ENCODE results near the gene RBCK1. TPM values are rescaled to one million over a fixed set of nuclear protein-coding genes. Genes with fewer than 3 reads are reported as not detected.

Gene RBCK1
- total RNA-seq, 2 donors from 2014 or later, result 84.0 to 102 TPM

DNA sequence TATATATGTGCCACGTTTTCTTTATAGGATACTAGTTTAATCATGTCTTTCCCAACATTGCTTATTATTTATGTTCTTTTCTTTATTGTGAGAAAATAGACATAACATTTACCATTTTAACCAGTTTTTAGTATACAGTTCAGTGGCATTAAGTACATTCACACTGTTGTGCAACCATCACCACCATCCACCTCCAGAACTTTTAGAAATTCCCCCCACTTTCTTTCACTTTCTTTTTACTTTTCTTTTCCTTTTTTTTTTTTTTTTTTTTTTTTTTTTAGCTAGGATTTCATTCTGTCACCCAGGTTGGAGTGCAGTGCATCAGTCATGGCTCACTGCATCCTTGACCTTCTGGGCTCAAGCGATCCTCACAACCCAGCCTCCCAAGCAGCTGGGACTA is 18.5 kb downstream of the RBCK1 start:
- Histone ChIP-seq H3K27ac (no peak overlapping the region), H3K4me3 (no peak overlapping the region), H3K4me1 (ENCODE audit: control insufficient read depth in 1 of 2, low read depth in 2 of 2) (no peaks in the 10 kb centered on the region), H3K36me3 (peaks cover 46% of the 10 kb centered on the region), H3K27me3 (replicated peaks; ENCODE audit: insufficient read depth) (no peaks in the 10 kb centered on the region), H3K9me3 (no peaks in the 10 kb centered on the region)
- no peak for TF ChIP-seq CTCF (IDR thresholded peaks at IDR 0.05)
- ATAC-seq (ENCODE audit: insufficient number of reproducible peaks, low FRiP score, low read depth), result no peak
- DNase-seq (ENCODE audit: low spot score), result no peak

DNA sequence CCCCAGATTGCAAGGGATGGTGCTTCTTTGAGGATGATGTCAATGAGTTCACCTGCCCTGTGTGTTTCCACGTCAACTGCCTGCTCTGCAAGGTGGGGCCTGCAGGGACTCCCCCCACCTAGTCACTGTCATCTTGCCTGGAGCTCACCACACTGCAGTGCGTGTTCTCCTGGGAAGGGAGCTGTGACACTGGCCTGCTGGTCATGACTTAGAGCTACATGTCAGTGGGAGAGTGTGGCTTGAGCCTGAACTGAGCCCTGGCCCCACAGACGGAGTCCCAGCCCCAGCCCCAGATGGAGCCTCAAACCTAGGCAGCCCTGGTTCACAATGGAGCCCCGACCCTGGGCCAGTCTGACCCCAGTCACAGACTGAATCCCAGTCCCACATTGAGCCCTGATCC is 19.3 kb downstream of the RBCK1 start:
- TF ChIP-seq CTCF (IDR thresholded peaks at IDR 0.05), result no peak
- Histone ChIP-seq H3K9me3 (no peaks in the 10 kb centered on the region), H3K4me1 (ENCODE audit: control insufficient read depth in 1 of 2, low read depth in 2 of 2) (no peaks in the 10 kb centered on the region), H3K27me3 (replicated peaks; ENCODE audit: insufficient read depth) (no peaks in the 10 kb centered on the region), H3K4me3 (no peak overlapping the region), H3K27ac (no peak overlapping the region), H3K36me3 (peaks cover 38% of the 10 kb centered on the region)
- ATAC-seq (ENCODE audit: insufficient number of reproducible peaks, low FRiP score, low read depth) (no peak), DNase-seq (ENCODE audit: low spot score) (no peak)

GRCh38 chr20:427849-428657 is 20.0 kb downstream of the RBCK1 start:
- H3K4me1 ChIP-seq (ENCODE audit: control insufficient read depth in 1 of 2, low read depth in 2 of 2), result no peaks in the 10 kb centered on the region
- H3K36me3 ChIP-seq, result peaks cover 32% of the 10 kb centered on the region
- DNase-seq (ENCODE audit: low spot score), result no peak
- H3K27ac ChIP-seq, result no peak overlapping the region
- TF ChIP-seq CTCF (IDR thresholded peaks at IDR 0.05), result no peak
- H3K27me3 ChIP-seq (replicated peaks; ENCODE audit: insufficient read depth), result no peaks in the 10 kb centered on the region
- H3K4me3 ChIP-seq, result no peak overlapping the region
- no peaks in the 10 kb centered on the region for H3K9me3 ChIP-seq
- no peak for ATAC-seq (ENCODE audit: insufficient number of reproducible peaks, low FRiP score, low read depth)

DNA sequence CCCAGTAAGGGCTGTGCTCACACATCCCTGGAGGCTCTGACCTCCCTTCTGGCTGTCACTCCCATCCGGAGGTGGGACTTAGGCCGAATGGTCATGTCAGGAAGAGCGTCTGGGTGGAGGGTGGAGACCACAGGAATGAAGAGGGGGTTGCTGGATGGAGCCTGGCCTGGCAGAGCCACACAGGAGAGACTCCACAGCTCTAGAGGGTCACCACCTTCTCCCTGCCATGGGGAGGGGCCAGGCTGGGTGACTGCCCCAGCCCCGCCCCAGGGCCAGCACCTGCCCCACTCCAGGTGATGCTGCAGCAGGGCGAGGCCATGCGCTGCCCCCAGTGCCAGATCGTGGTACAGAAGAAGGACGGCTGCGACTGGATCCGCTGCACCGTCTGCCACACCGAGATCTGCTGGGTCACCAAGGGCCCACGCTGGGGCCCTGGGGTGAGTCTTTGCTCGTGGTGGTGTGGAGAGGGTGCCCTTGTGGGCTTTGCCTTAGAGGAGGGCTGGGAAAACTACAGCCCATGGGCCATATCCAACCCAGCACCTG is 20.6 kb downstream of the RBCK1 start:
- ATAC-seq (ENCODE audit: insufficient number of reproducible peaks, low FRiP score, low read depth) (no peak), DNase-seq (ENCODE audit: low spot score) (no peak)
- Histone ChIP-seq H3K4me1 (ENCODE audit: control insufficient read depth in 1 of 2, low read depth in 2 of 2) (no peaks in the 10 kb centered on the region), H3K9me3 (no peaks in the 10 kb centered on the region), H3K36me3 (peaks cover 28% of the 10 kb centered on the region), H3K4me3 (no peak overlapping the region), H3K27me3 (replicated peaks; ENCODE audit: insufficient read depth) (no peaks in the 10 kb centered on the region), H3K27ac (no peak overlapping the region)
- TF ChIP-seq CTCF (IDR thresholded peaks at IDR 0.05), result no peak

DNA sequence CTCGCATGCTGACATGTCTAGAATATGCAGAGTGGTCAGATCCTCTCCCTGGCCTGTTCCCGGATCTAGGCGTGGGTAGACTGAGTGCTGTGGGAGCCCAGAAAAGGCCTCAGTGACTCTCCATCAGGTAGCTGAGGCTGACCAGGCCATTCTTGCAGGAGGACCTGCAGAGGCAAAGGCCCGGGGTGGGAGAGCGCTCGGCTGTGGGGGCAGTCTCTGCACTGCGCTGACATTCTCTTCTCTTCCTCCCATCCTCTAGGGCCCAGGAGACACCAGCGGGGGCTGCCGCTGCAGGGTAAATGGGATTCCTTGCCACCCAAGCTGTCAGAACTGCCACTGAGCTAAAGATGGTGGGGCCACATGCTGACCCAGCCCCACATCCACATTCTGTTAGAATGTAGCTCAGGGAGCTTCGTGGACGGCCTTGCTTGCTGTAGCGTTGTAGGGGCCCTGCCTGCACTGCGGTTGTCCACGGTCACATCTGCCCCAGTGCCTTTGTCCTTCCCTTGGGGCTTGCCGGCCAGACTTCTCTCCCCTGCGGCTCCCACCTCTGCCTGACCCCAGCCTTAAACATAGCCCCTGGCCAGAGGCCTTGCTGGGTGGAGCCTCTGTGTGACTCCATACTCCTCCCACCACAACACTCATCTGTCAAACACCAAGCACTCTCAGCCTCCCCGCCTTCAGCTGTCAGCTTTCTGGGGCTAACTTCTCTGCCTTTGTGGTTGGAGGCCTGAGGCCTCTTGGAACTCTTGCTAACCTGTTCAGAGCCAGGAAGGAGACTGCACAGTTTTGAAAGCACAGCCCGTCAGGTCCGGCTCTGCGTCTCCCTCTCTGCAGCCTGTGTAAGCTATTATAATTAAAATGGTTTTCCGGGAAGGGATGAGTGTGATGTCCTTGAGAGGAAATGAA is 22.2 kb downstream of the RBCK1 start:
- Histone ChIP-seq H3K4me3 (no peak overlapping the region), H3K36me3 (peaks cover 23% of the 10 kb centered on the region), H3K27ac (no peak overlapping the region), H3K4me1 (ENCODE audit: control insufficient read depth in 1 of 2, low read depth in 2 of 2) (no peaks in the 10 kb centered on the region), H3K9me3 (no peaks in the 10 kb centered on the region), H3K27me3 (replicated peaks; ENCODE audit: insufficient read depth) (no peaks in the 10 kb centered on the region)
- no peak for DNase-seq (ENCODE audit: low spot score)
- no peak for TF ChIP-seq CTCF (IDR thresholded peaks at IDR 0.05)
- no peak for ATAC-seq (ENCODE audit: insufficient number of reproducible peaks, low FRiP score, low read depth)
